Nephron (organoid): Measurements from ENCODE around the gene P2RY8.
"Not testable (repeated sequence)": the region's sequence is repeated elsewhere in the genome, so short reads cannot be mapped to it uniquely, and the experiment has no call there.

Source experiments
- H3K27ac Mint-ChIP-seq, 3 experiments: 2 replicates each; pipeline ENCODE4 v1.8.0; 2020; ENCODE audit warnings: mixed read lengths in 3 of 3, mild to moderate bottlenecking in 2 of 3, moderate library complexity in 1 of 3
- H3K27me3 Mint-ChIP-seq: 2 replicates; pipeline ENCODE4 v1.8.0; 2021; ENCODE audit warnings: low read depth, mild to moderate bottlenecking, moderate library complexity, mixed read lengths
- H3K36me3 Mint-ChIP-seq: 2 replicates; pipeline ENCODE4 v1.8.0; 2020; ENCODE audit warnings: low read depth, mixed read lengths
- H3K4me1 Mint-ChIP-seq: 2 replicates; pipeline ENCODE4 v1.8.0; 2020; ENCODE audit warnings: mixed read lengths
- H3K4me3 Mint-ChIP-seq, 3 experiments: 2 replicates each; pipeline ENCODE4 v1.8.0; 2020; ENCODE audit warnings: mild to moderate bottlenecking in 3 of 3, mixed read lengths in 3 of 3, moderate library complexity in 2 of 3
- H3K9me3 Mint-ChIP-seq: 2 replicates; pipeline ENCODE4 v1.8.0; 2020; ENCODE audit warnings: mixed read lengths
- CTCF ChIP-seq, 3 experiments: fragments of 200-600 bp; sonication (generic); IDR thresholded peaks; one replicate each; pipeline ENCODE4 v1.5.0; 2021; ENCODE audit warnings: antibody characterized with exemption in 3 of 3; ENCODE audit not compliant: unreplicated experiment in 3 of 3

The P2RY8 gene

GRCh38 chrX:1493412-1493811 lies 43.6 kb downstream of the P2RY8 start:
- Mint-ChIP-seq H3K27me3 (peaks cover 14% of the 10 kb centered on the region), H3K4me3 (no peak overlapping the region)
- no peak for TF ChIP-seq CTCF (IDR thresholded peaks at IDR 0.05; ENCODE audit: unreplicated experiment in 3 of 3)

GRCh38 chrX:1492421-1493012 lies 44.5 kb downstream of the P2RY8 start:
- H3K9me3 Mint-ChIP-seq, result peaks cover 10% of the 10 kb centered on the region
- TF ChIP-seq CTCF (IDR thresholded peaks at IDR 0.05; ENCODE audit: unreplicated experiment in 3 of 3), result no peak
- H3K27ac Mint-ChIP-seq, result no peak overlapping the region
- H3K36me3 Mint-ChIP-seq, result peaks cover 4% of the 10 kb centered on the region
- no peaks in the 10 kb centered on the region for H3K4me1 Mint-ChIP-seq
- peaks cover 14% of the 10 kb centered on the region for H3K27me3 Mint-ChIP-seq
- H3K4me3 Mint-ChIP-seq, result no peak overlapping the region

More at GRCh38 chrX:1493412-1493811, 43.6 kb downstream of the P2RY8 start:
- Mint-ChIP-seq H3K36me3 (peaks cover 4% of the 10 kb centered on the region), H3K9me3 (peaks cover 9% of the 10 kb centered on the region), H3K27ac (no peak overlapping the region), H3K4me1 (no peaks in the 10 kb centered on the region)

GRCh38 chrX:1491851-1492349 lies 45.1 kb downstream of the P2RY8 start:
- Mint-ChIP-seq H3K27ac (no peak overlapping the region), H3K4me3 (no peak overlapping the region), H3K27me3 (peaks cover 14% of the 10 kb centered on the region), H3K4me1 (no peaks in the 10 kb centered on the region), H3K36me3 (peaks cover 4% of the 10 kb centered on the region), H3K9me3 (peaks cover 10% of the 10 kb centered on the region)
- no peak for TF ChIP-seq CTCF (IDR thresholded peaks at IDR 0.05; ENCODE audit: unreplicated experiment in 3 of 3)

GRCh38 chrX:1491248-1491647 lies 45.7 kb downstream of the P2RY8 start:
- H3K27ac Mint-ChIP-seq, H3K4me3 Mint-ChIP-seq, H3K36me3 Mint-ChIP-seq, H3K4me1 Mint-ChIP-seq: not testable (repeated sequence)
- Mint-ChIP-seq H3K9me3 (peaks cover 12% of the 10 kb centered on the region), H3K27me3 (peaks cover 14% of the 10 kb centered on the region)

GRCh38 chrX:1490723-1491122 lies 46.3 kb downstream of the P2RY8 start:
- not testable (repeated sequence) for H3K36me3 Mint-ChIP-seq, H3K4me3 Mint-ChIP-seq, H3K4me1 Mint-ChIP-seq, H3K27ac Mint-ChIP-seq
- Mint-ChIP-seq H3K9me3 (peaks cover 13% of the 10 kb centered on the region), H3K27me3 (peaks cover 14% of the 10 kb centered on the region)

GRCh38 chrX:1489354-1489753 lies 47.6 kb downstream of the P2RY8 start:
- H3K4me3 Mint-ChIP-seq, H3K27ac Mint-ChIP-seq, H3K4me1 Mint-ChIP-seq, H3K36me3 Mint-ChIP-seq: not testable (repeated sequence)
- Mint-ChIP-seq H3K27me3 (peaks cover 14% of the 10 kb centered on the region), H3K9me3 (peaks cover 13% of the 10 kb centered on the region)

GRCh38 chrX:1488745-1489144 lies 48.2 kb downstream of the P2RY8 start:
- peaks cover 13% of the 10 kb centered on the region for H3K9me3 Mint-ChIP-seq
- no peaks in the 10 kb centered on the region for H3K4me1 Mint-ChIP-seq
- no peak overlapping the region for H3K27ac Mint-ChIP-seq
- TF ChIP-seq CTCF (IDR thresholded peaks at IDR 0.05; ENCODE audit: unreplicated experiment in 3 of 3), result no peak
- no peak overlapping the region for H3K4me3 Mint-ChIP-seq
- H3K36me3 Mint-ChIP-seq, result peaks cover 4% of the 10 kb centered on the region
- H3K27me3 Mint-ChIP-seq, result peaks cover 14% of the 10 kb centered on the region
